ENCODE results near the gene RELN.

Gene RELN

DNA sequence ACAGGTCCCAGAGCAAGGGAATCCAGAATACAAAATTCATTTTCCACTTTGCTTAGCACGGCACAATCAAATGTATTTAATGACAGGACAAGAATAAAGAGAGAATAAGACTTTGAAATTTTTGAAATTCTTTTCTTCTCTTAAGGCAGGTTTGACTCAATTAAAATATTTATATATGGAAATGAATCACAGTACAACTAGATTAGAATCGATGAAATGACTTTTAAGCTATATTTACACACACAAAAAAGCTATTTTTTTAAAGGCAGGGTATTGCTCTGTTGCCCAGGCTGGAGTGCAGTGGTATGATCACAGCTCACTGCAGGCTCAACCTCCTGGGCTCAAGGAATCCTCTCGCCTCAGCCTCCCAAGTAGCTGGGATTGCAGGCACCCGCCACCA lies 278.0 kb downstream of the RELN start:
- no peak for DNase-seq

- no peak for DNase-seq
Observed at GRCh38 chr7:103710247-103710646, 279.2 kb downstream of the RELN start.

DNA sequence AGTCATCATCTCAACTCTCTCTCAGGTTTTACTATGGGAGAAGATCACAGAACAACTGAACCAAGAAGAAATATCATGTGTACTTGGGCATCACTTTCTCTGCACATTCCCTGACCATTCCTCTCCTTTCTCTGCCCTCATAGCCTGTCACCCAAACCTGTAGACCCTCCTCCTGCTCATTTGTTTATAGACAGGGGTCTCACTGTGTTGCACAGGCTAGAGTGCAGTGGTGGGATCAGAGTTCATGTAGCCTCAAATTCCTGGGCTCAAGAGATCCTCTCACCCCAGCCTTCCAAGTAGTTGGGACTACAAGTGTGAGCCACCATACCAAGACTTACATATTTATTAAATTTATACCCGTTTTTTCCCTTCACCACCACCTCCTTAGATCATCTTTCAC lies 282.7 kb downstream of the RELN start:
- DNase-seq: no peak

DNA sequence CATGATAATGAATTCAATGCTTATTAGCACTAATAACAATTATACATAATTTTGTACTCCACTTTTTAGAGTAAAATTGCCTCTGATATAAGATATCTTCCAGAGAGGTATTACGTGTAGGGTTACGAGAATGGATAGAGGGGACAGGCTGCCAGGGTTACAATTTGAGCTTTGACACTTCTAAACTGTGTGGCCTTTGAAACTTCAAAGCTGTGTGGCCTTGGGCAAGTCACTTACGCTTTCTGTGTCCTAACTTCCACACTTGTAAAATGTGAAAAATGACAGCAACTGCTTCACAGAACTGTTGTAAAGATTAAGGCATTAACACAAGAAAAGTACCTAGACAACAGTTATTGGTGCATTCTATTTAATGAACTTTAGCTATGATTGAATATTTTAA lies 283.9 kb downstream of the RELN start:
- no peak for DNase-seq

GRCh38 chr7:103704701-103705100 lies 284.8 kb downstream of the RELN start:
- DNase-seq: no peak

DNA sequence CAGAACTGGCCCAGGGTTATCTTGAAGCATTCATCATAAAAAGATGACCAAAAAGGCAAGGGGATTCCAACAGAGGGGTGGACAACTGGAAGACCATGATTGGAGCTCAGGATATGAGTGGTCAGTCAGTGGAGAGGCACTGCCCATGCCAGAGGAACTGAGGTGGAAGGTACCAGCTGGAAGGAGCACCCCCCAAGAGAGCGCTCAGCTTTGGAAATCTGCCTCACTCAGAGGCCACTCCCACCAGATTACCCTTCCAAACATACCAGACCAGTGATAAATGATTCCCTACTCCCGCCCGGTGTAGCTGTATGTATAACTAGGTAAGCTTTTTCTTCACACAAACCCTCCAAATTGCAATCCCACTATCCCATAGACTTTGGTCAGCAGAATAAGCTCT lies 286.5 kb downstream of the RELN start:
- no peak for DNase-seq

DNA sequence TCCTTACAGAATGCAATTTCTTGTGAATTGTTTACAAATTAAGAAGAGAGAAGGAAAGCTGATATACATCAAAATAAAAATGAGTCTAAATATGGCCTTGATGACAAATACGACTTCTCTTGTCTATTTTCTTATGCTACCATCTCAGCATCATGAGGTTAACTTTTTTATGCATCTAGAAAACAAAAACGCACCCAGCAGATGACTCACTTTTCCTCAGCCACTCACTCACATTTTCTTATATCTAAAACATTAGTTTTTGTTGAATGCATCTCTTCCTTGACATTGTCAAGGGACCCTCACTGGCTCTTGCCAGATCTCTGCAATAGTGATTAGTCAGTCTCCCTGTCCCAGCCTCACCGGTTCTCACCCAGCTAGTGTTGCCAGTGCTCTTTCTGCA lies 287.0 kb downstream of the RELN start:
- no peak for DNase-seq

DNA sequence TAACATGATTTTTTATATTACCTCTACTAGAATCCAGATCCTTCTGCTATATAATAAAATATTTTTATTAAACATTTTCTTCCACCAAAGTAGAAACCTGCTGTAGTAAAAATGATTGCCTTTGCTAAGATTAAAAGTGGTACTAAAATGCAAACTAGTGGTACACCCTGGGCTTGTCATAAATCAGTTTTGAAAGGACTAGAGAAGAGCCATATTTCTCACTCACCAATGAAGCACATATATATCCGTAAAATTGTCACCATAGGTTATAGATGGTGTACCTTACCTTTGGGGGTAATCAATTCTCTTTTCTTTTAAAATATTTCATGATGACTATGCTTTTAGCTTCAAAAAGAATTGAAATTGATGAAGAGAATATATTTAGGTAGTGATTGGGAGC lies 290.4 kb downstream of the RELN start:
- DNase-seq: no peak

GRCh38 chr7:103698064-103698463 lies 291.4 kb downstream of the RELN start:
- no peak for DNase-seq

GRCh38 chr7:103695521-103695920 lies 293.9 kb downstream of the RELN start:
- DNase-seq: no peak

- no peak for DNase-seq
Observed at GRCh38 chr7:103694304-103694703, 295.2 kb downstream of the RELN start.

GRCh38 chr7:103691291-103691690 lies 298.2 kb downstream of the RELN start:
- no peak for DNase-seq

- no peak for DNase-seq
Observed at GRCh38 chr7:103690242-103690974, 299.1 kb downstream of the RELN start.

- no peak for DNase-seq
Observed at GRCh38 chr7:103689255-103689654, 300.2 kb downstream of the RELN start.

GRCh38 chr7:103687951-103688350 lies 301.5 kb downstream of the RELN start:
- no peak for DNase-seq

DNA sequence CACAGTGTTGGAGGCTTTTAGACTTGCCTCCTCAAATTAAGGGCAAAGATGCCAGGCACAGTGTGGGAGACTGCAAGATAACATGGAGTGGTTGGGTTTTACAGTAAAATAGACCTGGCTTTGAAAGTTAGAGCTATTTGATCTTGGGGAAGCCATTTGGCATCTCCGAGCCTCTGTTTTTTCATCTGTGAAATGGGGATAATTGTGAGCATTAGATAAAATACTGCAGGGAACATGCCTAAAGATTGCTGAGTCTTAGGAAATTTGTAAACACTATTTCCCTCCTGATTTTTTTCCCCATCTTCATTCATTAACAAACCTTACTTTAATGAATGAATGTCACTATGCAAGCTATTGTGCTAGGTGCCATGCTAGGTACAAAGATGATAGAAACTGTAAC lies 302.2 kb downstream of the RELN start:
- no peak for DNase-seq

- no peak for DNase-seq
Observed at GRCh38 chr7:103686763-103687162, 302.7 kb downstream of the RELN start.

DNA sequence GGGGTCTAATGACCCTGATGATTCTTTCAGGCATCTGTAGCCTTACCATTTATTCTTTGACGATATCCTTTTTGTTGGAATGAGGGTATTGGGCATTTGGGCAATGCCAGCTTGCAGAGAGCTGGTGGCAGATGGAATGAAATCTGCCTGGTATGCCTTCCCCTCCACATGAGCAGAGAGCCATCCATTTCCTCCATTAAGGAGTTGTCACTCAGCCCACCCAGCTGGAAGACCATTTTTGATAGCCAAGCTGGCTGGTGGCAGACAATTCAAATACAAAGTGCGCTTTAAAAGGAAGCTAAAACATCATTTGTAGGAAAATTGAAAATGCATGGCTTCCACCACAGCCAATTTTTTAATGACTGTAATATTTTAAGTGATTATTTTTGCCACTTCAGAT lies 303.4 kb downstream of the RELN start:
- DNase-seq: no peak

DNA sequence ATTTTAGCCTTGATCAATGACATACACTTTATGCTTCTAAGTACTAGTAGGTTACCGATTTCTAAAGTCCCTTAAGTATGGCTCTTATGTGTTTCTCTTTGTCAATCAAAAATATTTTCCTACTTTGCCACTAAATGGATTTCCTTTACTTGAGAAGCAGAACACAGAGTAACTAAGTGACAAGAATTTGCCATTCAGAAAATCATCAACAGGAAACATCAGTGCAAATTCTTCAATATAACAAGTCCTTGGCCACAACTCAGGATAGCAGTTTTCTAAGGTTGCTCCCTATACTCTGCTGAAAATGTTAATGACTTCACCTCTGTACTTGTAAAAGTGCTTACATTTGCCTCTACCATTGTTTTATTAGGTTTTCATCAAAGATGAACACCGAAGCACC lies 303.8 kb downstream of the RELN start:
- no peak for DNase-seq

- no peak for DNase-seq
Observed at GRCh38 chr7:103683348-103683747, 306.1 kb downstream of the RELN start.

GRCh38 chr7:103680161-103681144 lies 309.0 kb downstream of the RELN start:
- DNase-seq: no peak

DNA sequence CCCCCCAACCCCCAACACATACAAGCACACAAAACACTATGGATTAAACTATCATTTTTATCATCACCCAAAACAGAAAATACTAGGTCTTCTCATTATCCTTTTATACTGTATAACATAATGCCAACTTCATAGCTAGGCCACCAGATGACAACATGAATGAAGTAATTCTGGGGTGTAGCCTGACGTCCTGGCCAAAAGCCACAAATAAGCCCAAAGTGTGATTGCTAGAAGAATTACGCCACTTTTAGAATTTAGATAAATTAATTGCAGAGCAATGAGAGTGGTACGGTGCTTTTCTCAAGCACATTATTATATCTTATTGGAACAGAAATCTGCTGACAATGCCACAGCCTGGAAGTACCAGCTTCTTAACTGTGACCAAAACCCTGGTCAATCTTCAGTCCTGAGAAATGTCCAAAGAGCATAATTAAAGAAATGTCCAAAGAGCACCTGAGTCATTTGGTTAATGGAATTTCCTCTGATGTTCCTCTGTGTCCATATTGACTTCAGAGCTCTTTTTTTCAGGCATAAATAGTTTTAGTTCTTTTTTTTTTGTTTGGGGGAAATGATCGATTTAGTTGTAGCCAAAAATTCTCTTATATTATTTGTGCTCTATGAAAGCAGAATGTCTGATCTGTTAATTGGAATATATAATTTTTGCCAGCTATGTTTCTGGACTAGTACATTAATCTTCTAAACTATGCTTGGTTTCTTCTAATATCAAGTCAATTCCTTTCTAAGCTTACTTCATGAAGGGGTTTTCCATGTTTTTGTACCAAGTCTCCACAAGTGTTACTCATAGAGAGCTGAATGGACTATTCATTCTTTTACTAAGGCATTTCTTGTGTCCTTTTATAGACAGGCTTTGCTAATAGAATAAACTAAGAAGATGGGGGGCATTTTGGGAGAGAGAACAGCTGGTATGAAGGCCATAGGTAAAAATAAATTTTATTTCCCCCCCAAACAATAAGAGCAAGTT lies 310.0 kb downstream of the RELN start:
- DNase-seq: no peak

Measured in activated CD4-positive, alpha-beta T cell treated with anti-CD3 and anti-CD28 coated beads for 4 hours (primary cell).